Heart right ventricle (tissue), 16 donors: ENCODE results near the gene SFSWAP. TPM values are rescaled to one million over a fixed set of nuclear protein-coding genes. Genes with fewer than 3 reads are reported as not detected.

Experiments used
- ATAC-seq, 8 donors: fragments of 200-7000 bp; cut with Tn5 transposase; one replicate each; pipeline ENCODE4 v1.9.1; 2020; ENCODE audit warnings: mild to moderate bottlenecking in 8 of 8, moderate library complexity in 8 of 8, moderate number of reproducible peaks in 1 of 8
- DNase-seq, 2 donors: peaks; one replicate each; pipeline ENCODE4 v3.0.0-alpha.2; 2020
- H3K27ac ChIP-seq, 10 donors: fragments of 200-600 bp; sonication (generic) in 2 of 10; one replicate each; pipeline versions ENCODE4 v1.5.0 to v1.8.0; 2020 to 2022; ENCODE audit warnings: mild to moderate bottlenecking in 3 of 10
- H3K27me3 ChIP-seq, 7 donors: fragments of 200-600 bp; one replicate each; pipeline ENCODE4 v1.8.0; 2021 to 2022; ENCODE audit warnings: mild to moderate bottlenecking in 2 of 7
- H3K36me3 ChIP-seq, 9 donors: fragments of 200-600 bp; sonication (generic) in 1 of 9; one replicate each; pipeline versions ENCODE4 v1.5.0 to v1.8.0; 2020 to 2022; ENCODE audit warnings: mild to moderate bottlenecking in 2 of 9
- H3K4me1 ChIP-seq, 9 donors: fragments of 200-600 bp; sonication (generic) in 1 of 9; one replicate each; pipeline versions ENCODE4 v1.5.0 to v1.8.0; 2020 to 2022; ENCODE audit warnings: mild to moderate bottlenecking in 4 of 9
- H3K4me3 ChIP-seq, 10 donors: fragments of 200-600 bp; sonication (generic) in 2 of 10; one replicate each; pipeline versions ENCODE4 v1.5.0 to v1.8.0; 2020 to 2022; ENCODE audit warnings: mild to moderate bottlenecking in 7 of 10, moderate library complexity in 2 of 10
- H3K9me3 ChIP-seq, 11 donors: fragments of 200-600 bp in 10 of 11; sonication (generic) in 2 of 11; one replicate each; pipeline versions ENCODE4 v1.5.0 to v1.8.0; 2013 to 2022; ENCODE audit warnings: mild to moderate bottlenecking in 2 of 11, control low read depth in 1 of 11, moderate library complexity in 1 of 11
- CTCF ChIP-seq, 9 donors: fragments of 200-600 bp; sonication (generic) in 2 of 9; IDR thresholded peaks; one replicate each; pipeline versions ENCODE4 v1.5.0 to v1.8.0; 2021 to 2022; ENCODE audit warnings: antibody characterized with exemption in 9 of 9, mild to moderate bottlenecking in 5 of 9, moderate library complexity in 1 of 9
- WGBS, 2 donors: extraction: QIAGEN DNeasy Blood & Tissue Kit; methylation state at CpG; one replicate each; pipeline ENCODE4 v1.1.7; 2013; ENCODE audit warnings: inconsistent platforms in 1 of 2; 5-methylcytosine and 5-hydroxymethylcytosine counted together
- intact Hi-C, 10 donors: fragments of 100-400 bp; cut with DNase I; formaldehyde crosslinking; loops; one replicate each; pipeline versions ENCODE4 v1.11.1 to v1.14.2; 2022
- polyA plus RNA-seq, 2 donors: library from polyadenylated mRNA; stranded (reverse); fragments of 200-250 nt; gene quantifications; one replicate each; pipeline ENCODE4 v1.2.3, GENCODE V29; 2013
- total RNA-seq, 10 donors: library from RNA; stranded (reverse); fragmentation: NEBNext Ultra II Directional in 3 of 10; extraction: Animal tissue kit (Norgen Biotek cat#: 25700) in 3 of 10; gene quantifications; one replicate each; pipeline versions ENCODE4 v1.2.1 to v1.2.4, GENCODE V29; 2021 to 2023
- donor health status: Arrhythmogenic right ventricular cardiomyopathy.
- donor health status: ischemic (EF 13 %, LVEDD 7.1; RV severe dilation, severe dysfunction).
- donor health status: healthy with polysubstance abuse.
- donor health status: DM: no; HTN: yes; CAD: no.
- donor health status: DM: no; HTN: no; CAD: no.
- donor health status: ischemic (EF 25% LVEDD 6.9; RV normal size, moderate dysfunction).
- donor health status: ischemic (EF 25% LVEDD 5.7; RV mildly dilated, moderate dysfunction).
- donor health status: healthy.
- donor health status: DM: yes; HTN: yes; CAD: no.
- donor health status: Ischemic cardiomyopathy.
- donor health status: ischemic (EF 35%, LVEDD 5.7; RV mildly dilated, moderate dysfunction).
- donor health status: nonischemic (EF 11% LVEDD 7.7; RV severe dilation, severe dysfunction).
- donor health status: DM: yes; HTN: yes; CAD: no.
- donor health status: PGD.
- donor health status: ischemic (EF 29% LVEDD 5.4; RV normal size, mild dysfunction).
- donor health status: nonischemic (EF 23%, LVEDD 6.1; RV moderate dilation, normal function).

Gene SFSWAP
- total and polyA plus RNA-seq, 12 donors = 14.5 to 34.1 (median 19.6) TPM

GRCh38 chr12:131795064-131795463 is 84.2 kb downstream of the SFSWAP start:
- ATAC-seq (no peak), DNase-seq (no peak)
- Histone ChIP-seq H3K4me3 (no peak overlapping the region), H3K9me3 (no peaks in the 10 kb centered on the region), H3K4me1 (no peaks in the 10 kb centered on the region), H3K27ac (no peak overlapping the region), H3K36me3 (peaks cover 0 to 95% (median 47%) of the 10 kb centered on the region in 9 donors), H3K27me3 (no peaks in the 10 kb centered on the region)
- intact Hi-C loops = no loop called here
- WGBS, 2 donors = 83 to 88% methylated on average over 14 of the region's 14 CpGs
- no peak for TF ChIP-seq CTCF (IDR thresholded peaks at IDR 0.05)

GRCh38 chr12:131795690-131796410 is 85.0 kb downstream of the SFSWAP start:
- DNase-seq = no peak
- WGBS, 2 donors = 71 to 76% methylated on average over 12 to 13 of the region's 15 CpGs
- Histone ChIP-seq H3K9me3 (no peaks in the 10 kb centered on the region), H3K4me3 (no peak overlapping the region), H3K36me3 (peaks cover 0 to 95% (median 44%) of the 10 kb centered on the region in 9 donors), H3K27me3 (no peaks in the 10 kb centered on the region), H3K27ac (no peak overlapping the region), H3K4me1 (no peaks in the 10 kb centered on the region)
- no peak for ATAC-seq
- intact Hi-C loops = no loop called here
- no peak for TF ChIP-seq CTCF (IDR thresholded peaks at IDR 0.05)

GRCh38 chr12:131796411-131796736 is 85.5 kb downstream of the SFSWAP start:
- intact Hi-C loops = no loop called here
- 97% methylated on average over 6 of the region's 6 CpGs for WGBS, 2 donors
- no peak for DNase-seq
- Histone ChIP-seq H3K9me3 (no peaks in the 10 kb centered on the region), H3K4me1 (no peaks in the 10 kb centered on the region), H3K27me3 (no peaks in the 10 kb centered on the region), H3K36me3 (peaks cover 0 to 92% (median 38%) of the 10 kb centered on the region in 9 donors), H3K27ac (no peak overlapping the region), H3K4me3 (no peak overlapping the region)
- no peak for TF ChIP-seq CTCF (IDR thresholded peaks at IDR 0.05)
- ATAC-seq = no peak

- intact Hi-C loops = no loop called here
- ATAC-seq = peak in 1 of 8 donors; percentile 35
- no peaks in the 10 kb centered on the region for H3K27me3 ChIP-seq
- H3K9me3 ChIP-seq = no peaks in the 10 kb centered on the region
- peaks cover 0 to 91% (median 35%) of the 10 kb centered on the region in 9 donors for H3K36me3 ChIP-seq
- H3K4me3 ChIP-seq = no peak overlapping the region
- no peaks in the 10 kb centered on the region for H3K4me1 ChIP-seq
- DNase-seq = no peak
- no peak overlapping the region for H3K27ac ChIP-seq
- WGBS, 2 donors = 93% methylated on average over 27 to 28 of the region's 28 CpGs
- no peak for TF ChIP-seq CTCF (IDR thresholded peaks at IDR 0.05)
These were observed 86.1 kb downstream of the SFSWAP start for GRCh38 chr12:131796754-131797587.
